Left lung (tissue), 10 donors: Measurements from ENCODE around the gene MLKL. TPM values are rescaled to one million over a fixed set of nuclear protein-coding genes. Genes with fewer than 3 reads are reported as not detected.
"Not testable (repeated sequence)": the region's sequence is repeated elsewhere in the genome, so short reads cannot be mapped to it uniquely, and the experiment has no call there.

Experiments used
- ATAC-seq: fragments of 200-7000 bp; cut with Tn5 transposase; one replicate; pipeline ENCODE4 v1.9.1; 2020; ENCODE audit warnings: moderate library complexity
- DNase-seq, 4 donors: peaks; one replicate each; pipeline ENCODE4 v3.0.0-alpha.2; 2013 to 2020
- H3K27ac ChIP-seq, 2 donors: fragments of 200-600 bp; sonication (generic) in 1 of 2; one replicate each; pipeline versions ENCODE4 v1.5.0 to v1.8.0; 2020 to 2021
- H3K27me3 ChIP-seq, 2 donors: fragments of 200-600 bp; sonication (generic) in 1 of 2; one replicate each; pipeline versions ENCODE4 v1.5.0 to v1.8.0; 2020 to 2021
- H3K36me3 ChIP-seq, 2 donors: fragments of 200-600 bp; sonication (generic) in 1 of 2; one replicate each; pipeline versions ENCODE4 v1.5.0 to v1.8.0; 2020 to 2021
- H3K4me1 ChIP-seq, 2 donors: fragments of 200-600 bp; one replicate each; pipeline ENCODE4 v1.8.0; 2021
- H3K4me3 ChIP-seq, 2 donors: fragments of 200-600 bp; sonication (generic) in 1 of 2; one replicate each; pipeline versions ENCODE4 v1.5.0 to v1.8.0; 2020 to 2021; ENCODE audit warnings: mild to moderate bottlenecking in 1 of 2
- H3K9me3 ChIP-seq, 2 donors: fragments of 200-600 bp; sonication (generic) in 1 of 2; one replicate each; pipeline versions ENCODE4 v1.5.0 to v1.8.0; 2020 to 2021
- intact Hi-C, 2 donors: fragments of 100-400 bp; cut with DNase I; formaldehyde crosslinking; loops; one replicate each; pipeline versions ENCODE4 v1.11.2 to v1.14.2; 2022
- polyA plus RNA-seq, 6 donors: library from polyadenylated mRNA; unstranded; fragments of 120-200 nt; gene quantifications; one replicate each; pipeline ENCODE4 v1.2.1, GENCODE V29; 2013; ENCODE audit not compliant: insufficient read length in 6 of 6
- total RNA-seq, 2 donors: library from RNA; stranded (reverse); fragmentation: NEBNext Ultra II Directional; extraction: Animal tissue kit (Norgen Biotek cat#: 25700); gene quantifications; one replicate each; pipeline ENCODE4 v1.2.1, GENCODE V29; 2021
- TF ChIP-seq, protein P1 (sequence below), 2 donors: fragments of 200-600 bp; sonication (generic) in 1 of 2; IDR thresholded peaks; one replicate each; pipeline versions ENCODE4 v1.5.0 to v1.8.0; 2021; ENCODE audit warnings: antibody characterized with exemption in 2 of 2
- donor health status: DM: no; HTN: yes; CAD: no.
- donor health status: DM: no; HTN: no; CAD: no.

MLKL gene
- total and polyA plus RNA-seq, 8 donors: 5.2 to 40.5 (median 6.8) TPM

DNA sequence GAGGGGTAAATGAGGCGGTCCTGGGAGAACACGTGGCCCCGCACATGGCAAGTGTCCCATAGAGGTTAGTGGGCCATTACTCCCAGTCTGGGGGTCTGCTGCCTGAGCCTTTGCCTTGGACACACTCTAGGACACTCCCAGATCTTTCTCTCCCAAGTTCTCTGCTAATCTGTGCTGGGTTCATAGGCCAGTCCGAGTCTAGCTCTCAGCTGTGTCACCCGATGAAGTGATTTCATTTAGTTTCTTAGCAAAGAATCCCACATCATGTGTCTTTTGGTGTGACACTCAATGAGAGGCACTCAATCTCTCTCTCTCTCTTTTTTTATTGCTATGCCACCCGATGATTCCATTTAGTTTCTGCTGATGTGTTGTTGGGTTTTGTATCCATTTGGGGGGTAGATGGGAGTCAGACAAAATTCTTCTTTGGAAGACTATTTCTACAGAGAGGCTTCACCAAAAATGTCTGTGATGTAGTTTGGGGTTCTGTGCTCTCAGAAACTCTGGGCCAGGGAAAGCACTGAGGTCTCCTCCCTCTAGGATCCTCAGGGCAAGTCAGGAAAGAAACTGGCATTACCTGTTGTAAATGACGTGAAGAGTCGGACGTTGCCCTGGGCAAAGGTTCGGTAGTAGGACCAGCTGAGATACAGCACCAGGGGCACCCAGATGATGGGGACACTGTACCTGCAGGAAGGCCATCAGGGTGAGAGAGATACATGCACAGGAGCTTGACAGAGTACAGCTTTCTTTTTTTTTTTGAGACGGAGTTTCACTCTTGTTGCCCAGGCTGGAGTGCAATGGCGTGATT is 25.2 kb upstream of the MLKL start:
- DNase-seq: no peak
- intact Hi-C loops: no loop called here
- ATAC-seq: no peak
- TF ChIP-seq, protein P1, sequence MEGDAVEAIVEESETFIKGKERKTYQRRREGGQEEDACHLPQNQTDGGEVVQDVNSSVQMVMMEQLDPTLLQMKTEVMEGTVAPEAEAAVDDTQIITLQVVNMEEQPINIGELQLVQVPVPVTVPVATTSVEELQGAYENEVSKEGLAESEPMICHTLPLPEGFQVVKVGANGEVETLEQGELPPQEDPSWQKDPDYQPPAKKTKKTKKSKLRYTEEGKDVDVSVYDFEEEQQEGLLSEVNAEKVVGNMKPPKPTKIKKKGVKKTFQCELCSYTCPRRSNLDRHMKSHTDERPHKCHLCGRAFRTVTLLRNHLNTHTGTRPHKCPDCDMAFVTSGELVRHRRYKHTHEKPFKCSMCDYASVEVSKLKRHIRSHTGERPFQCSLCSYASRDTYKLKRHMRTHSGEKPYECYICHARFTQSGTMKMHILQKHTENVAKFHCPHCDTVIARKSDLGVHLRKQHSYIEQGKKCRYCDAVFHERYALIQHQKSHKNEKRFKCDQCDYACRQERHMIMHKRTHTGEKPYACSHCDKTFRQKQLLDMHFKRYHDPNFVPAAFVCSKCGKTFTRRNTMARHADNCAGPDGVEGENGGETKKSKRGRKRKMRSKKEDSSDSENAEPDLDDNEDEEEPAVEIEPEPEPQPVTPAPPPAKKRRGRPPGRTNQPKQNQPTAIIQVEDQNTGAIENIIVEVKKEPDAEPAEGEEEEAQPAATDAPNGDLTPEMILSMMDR (IDR thresholded peaks at IDR 0.05): no peak
- Histone ChIP-seq H3K4me1 (no peaks in the 10 kb centered on the region), H3K4me3 (no peak overlapping the region), H3K27ac (no peak overlapping the region), H3K36me3 (no peaks in the 10 kb centered on the region), H3K27me3 (peaks cover 0 to 6% of the 10 kb centered on the region in 2 donors), H3K9me3 (peaks cover 0 to 10% of the 10 kb centered on the region in 2 donors)

DNA sequence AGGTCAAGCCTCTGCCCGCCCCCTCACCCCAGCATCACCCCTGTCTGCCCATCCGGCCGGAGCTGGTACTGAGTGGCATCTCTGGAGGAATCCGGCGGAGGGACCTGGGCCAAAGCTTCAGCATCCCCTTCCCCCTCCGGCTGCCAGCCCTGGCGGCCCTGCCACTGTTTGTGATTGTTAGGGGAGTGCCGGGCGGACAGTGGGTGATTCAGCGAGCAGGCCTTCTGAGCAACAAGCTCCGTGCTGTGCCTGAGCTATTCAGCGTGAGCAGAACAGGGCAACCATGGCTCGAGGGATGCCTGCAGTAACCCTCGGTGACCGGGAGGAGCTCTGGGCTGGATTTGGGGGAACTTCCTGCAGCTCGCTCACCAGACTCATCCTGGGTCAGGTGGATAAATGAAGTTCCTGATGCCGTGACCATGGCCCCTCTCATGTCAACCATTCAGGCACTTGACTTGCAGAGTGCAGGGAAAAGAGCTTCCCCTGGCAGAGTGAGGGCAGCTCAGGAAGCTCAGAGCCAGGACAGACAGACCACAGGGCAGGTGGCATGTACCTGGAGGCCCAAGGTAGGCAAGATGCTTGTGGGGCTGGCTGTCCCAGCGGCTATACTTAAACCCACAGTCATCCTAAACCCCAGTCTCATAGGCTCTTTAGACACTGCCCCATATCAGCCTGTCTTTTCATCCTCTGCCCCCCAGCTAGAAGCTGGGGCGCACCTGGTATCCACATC is 24.3 kb upstream of the MLKL start:
- no peak for DNase-seq
- ATAC-seq: no peak
- no peak overlapping the region for H3K27ac ChIP-seq
- intact Hi-C loops: no loop called here
- TF ChIP-seq, protein P1 (IDR thresholded peaks at IDR 0.05): no peak
- no peaks in the 10 kb centered on the region for H3K36me3 ChIP-seq
- H3K9me3 ChIP-seq: peaks cover 0 to 10% of the 10 kb centered on the region in 2 donors
- peaks cover 0 to 6% of the 10 kb centered on the region in 2 donors for H3K27me3 ChIP-seq
- H3K4me1 ChIP-seq: no peaks in the 10 kb centered on the region
- no peak overlapping the region for H3K4me3 ChIP-seq

- Histone ChIP-seq H3K9me3 (peaks cover 0 to 10% of the 10 kb centered on the region in 2 donors), H3K27ac (no peak overlapping the region), H3K4me3 (no peak overlapping the region), H3K27me3 (peaks cover 0 to 6% of the 10 kb centered on the region in 2 donors), H3K36me3 (no peaks in the 10 kb centered on the region), H3K4me1 (no peaks in the 10 kb centered on the region)
- ATAC-seq (no peak), DNase-seq (no peak)
- TF ChIP-seq, protein P1 (IDR thresholded peaks at IDR 0.05): no peak
- intact Hi-C loops: no loop called here
These were observed 22.6 kb upstream of the MLKL start for GRCh38 chr16:74723256-74723655.

- H3K4me3 ChIP-seq, ATAC-seq, H3K4me1 ChIP-seq, intact Hi-C loops, DNase-seq, H3K27me3 ChIP-seq, H3K27ac ChIP-seq, H3K36me3 ChIP-seq, H3K9me3 ChIP-seq: not testable (repeated sequence)
These were observed 21.5 kb upstream of the MLKL start for GRCh38 chr16:74722156-74722555.

DNA sequence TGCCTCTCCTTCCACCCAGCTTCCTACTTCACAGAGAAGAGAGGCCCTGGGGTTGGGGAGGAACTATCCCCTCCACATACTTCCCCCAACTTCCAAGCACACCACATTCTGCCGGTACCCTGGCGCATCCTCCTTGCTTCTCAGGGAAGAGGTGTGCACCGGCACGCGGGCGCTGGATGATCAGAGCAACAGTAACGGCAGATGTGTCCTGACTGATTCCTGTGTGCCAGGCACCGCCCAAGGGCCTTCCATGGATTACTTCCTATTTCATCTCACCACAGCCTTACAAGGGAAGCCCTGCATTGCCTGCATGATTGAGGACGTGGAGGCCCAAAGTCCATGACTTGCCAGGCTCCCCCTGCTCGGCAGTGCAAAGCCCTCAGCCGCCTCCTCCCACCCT is 21.1 kb upstream of the MLKL start:
- DNase-seq (no peak), ATAC-seq (no peak)
- H3K36me3 ChIP-seq: no peaks in the 10 kb centered on the region
- H3K9me3 ChIP-seq: peaks cover 0 to 2% of the 10 kb centered on the region in 2 donors
- H3K4me1 ChIP-seq: no peaks in the 10 kb centered on the region
- intact Hi-C loops: no loop called here
- TF ChIP-seq, protein P1 (IDR thresholded peaks at IDR 0.05): no peak
- H3K4me3 ChIP-seq: no peak overlapping the region
- H3K27ac ChIP-seq: no peak overlapping the region
- H3K27me3 ChIP-seq: peaks cover 0 to 6% of the 10 kb centered on the region in 2 donors
